UCSD-AML1 (cell line): Measurements from ENCODE around the gene TOX2.

Experiments used
- DNase-seq: peaks from one replicate; lab custom pipeline; 2025; ENCODE audit not compliant: unreplicated experiment; lab: John Stamatoyannopoulos, UW

Gene TOX2

GRCh38 chr20:43938932-43939761 lies 24.5 kb downstream of the TOX2 start:
- no peak for DNase-seq

- DNase-seq = no peak
Measured at GRCh38 chr20:43939762-43940121, 25.1 kb downstream of the TOX2 start.

GRCh38 chr20:43940518-43941225 lies 26.0 kb downstream of the TOX2 start:
- no peak for DNase-seq

GRCh38 chr20:43941476-43942200 lies 27.0 kb downstream of the TOX2 start:
- DNase-seq = no peak

GRCh38 chr20:43942201-43942590 lies 27.5 kb downstream of the TOX2 start:
- DNase-seq = no peak

GRCh38 chr20:43942667-43943285 lies 28.1 kb downstream of the TOX2 start:
- no peak for DNase-seq

GRCh38 chr20:43943725-43944124 lies 29.1 kb downstream of the TOX2 start:
- no peak for DNase-seq

GRCh38 chr20:43944653-43945235 lies 30.1 kb downstream of the TOX2 start:
- no peak for DNase-seq

GRCh38 chr20:43945391-43946205 lies 30.9 kb downstream of the TOX2 start:
- no peak for DNase-seq

- DNase-seq = no peak
Measured at GRCh38 chr20:43946206-43946491, 31.5 kb downstream of the TOX2 start.

- no peak for DNase-seq
Measured at GRCh38 chr20:43946659-43947315, 32.1 kb downstream of the TOX2 start.

- DNase-seq = no peak
Measured at GRCh38 chr20:43947316-43947710, 32.7 kb downstream of the TOX2 start.

GRCh38 chr20:43948455-43948854 lies 33.8 kb downstream of the TOX2 start:
- no peak for DNase-seq

- DNase-seq = no peak
Measured at GRCh38 chr20:43949248-43949647, 34.6 kb downstream of the TOX2 start.

- peak; percentile 84 for DNase-seq
Measured at GRCh38 chr20:43949741-43950618, 35.3 kb downstream of the TOX2 start.

- no peak for DNase-seq
Measured at GRCh38 chr20:43953919-43954592, 39.4 kb downstream of the TOX2 start.

GRCh38 chr20:43954704-43955061 lies 40.0 kb downstream of the TOX2 start:
- DNase-seq = no peak

- DNase-seq = no peak
Measured at GRCh38 chr20:43955062-43955749, 40.6 kb downstream of the TOX2 start.
